H9 (cell line): Measurements from ENCODE around the gene THOC5. TPM values are rescaled to one million over a fixed set of nuclear protein-coding genes. Genes with fewer than 3 reads are reported as not detected.
"Not testable (repeated sequence)": the region's sequence is repeated elsewhere in the genome, so short reads cannot be mapped to it uniquely, and the experiment has no call there.

Experiments
- DNase-seq: peaks from one replicate; pipeline ENCODE4 v3.0.0-alpha.2; 2017
- H2AFZ ChIP-seq: one replicate; pipeline ENCODE4 v1.6.1; 2013; ENCODE audit warnings: mild to moderate bottlenecking, low read length, control low read depth, moderate library complexity
- H2AK5ac ChIP-seq: 2 replicates; pipeline ENCODE4 v1.6.1; 2013; ENCODE audit warnings: low read length, control low read depth, mixed read lengths; ENCODE audit not compliant: insufficient read length
- H2BK120ac ChIP-seq: one replicate; pipeline ENCODE4 v1.6.1; 2013; ENCODE audit warnings: low read depth, mild to moderate bottlenecking, low read length, control low read depth, inconsistent platforms; ENCODE audit not compliant: poor library complexity, severe bottlenecking
- H2BK12ac ChIP-seq: 2 replicates; pipeline ENCODE4 v1.6.1; 2013; ENCODE audit warnings: low read length, control low read depth, mixed read lengths, low read depth; ENCODE audit not compliant: insufficient read length
- H2BK15ac ChIP-seq: 2 replicates; pipeline ENCODE4 v1.6.1; 2013; ENCODE audit warnings: low read depth, low read length, control low read depth
- H2BK20ac ChIP-seq: one replicate; pipeline ENCODE4 v1.6.1; 2013; ENCODE audit warnings: low read depth, mild to moderate bottlenecking, low read length, control low read depth, inconsistent platforms; ENCODE audit not compliant: poor library complexity, severe bottlenecking
- H2BK5ac ChIP-seq: 2 replicates; pipeline ENCODE4 v1.6.1; 2013; ENCODE audit warnings: low read length, control low read depth, mixed read lengths; ENCODE audit not compliant: insufficient read length
- H3K14ac ChIP-seq: 2 replicates; pipeline ENCODE4 v1.6.1; 2013; ENCODE audit warnings: low read length, control low read depth; ENCODE audit not compliant: insufficient read depth
- H3K18ac ChIP-seq: 2 replicates; pipeline ENCODE4 v1.6.1; 2013; ENCODE audit warnings: low read depth, mild to moderate bottlenecking, mixed read lengths, low read length, control low read depth; ENCODE audit not compliant: insufficient read length
- H3K23ac ChIP-seq: 2 replicates; pipeline ENCODE4 v1.6.1; 2013; ENCODE audit warnings: low read length, control low read depth, mixed read lengths, low read depth; ENCODE audit not compliant: insufficient read length
- H3K23me2 ChIP-seq: 2 replicates; pipeline ENCODE4 v1.6.1; 2013; ENCODE audit warnings: low read depth, mild to moderate bottlenecking, mixed read lengths, low read length, control low read depth; ENCODE audit not compliant: insufficient read length, poor library complexity, severe bottlenecking
- H3K27ac ChIP-seq: 2 replicates; pipeline ENCODE4 v1.5.1; 2013; ENCODE audit warnings: low read length, control low read depth, mixed read lengths, low read depth; ENCODE audit not compliant: insufficient read length
- H3K27me3 ChIP-seq: 2 replicates; pipeline ENCODE4 v1.6.1; 2013; ENCODE audit warnings: low read length, control low read depth, inconsistent platforms; ENCODE audit not compliant: insufficient read depth
- H3K4ac ChIP-seq: 2 replicates; pipeline ENCODE4 v1.6.1; 2013; ENCODE audit warnings: low read depth, mild to moderate bottlenecking, control low read depth, inconsistent platforms, low read length, moderate library complexity
- H3K4me1 ChIP-seq: 2 replicates; pipeline ENCODE4 v1.6.1; 2013; ENCODE audit warnings: low read length, control low read depth, inconsistent platforms; ENCODE audit not compliant: insufficient read depth
- H3K4me2 ChIP-seq: 2 replicates; pipeline ENCODE4 v1.6.1; 2013; ENCODE audit warnings: low read length, control low read depth, mixed read lengths; ENCODE audit not compliant: insufficient read length, insufficient read depth
- H3K56ac ChIP-seq: 2 replicates; pipeline ENCODE4 v1.6.1; 2013; ENCODE audit warnings: low read depth, mild to moderate bottlenecking, mixed read lengths, low read length, control low read depth; ENCODE audit not compliant: insufficient read length
- H3K79me1 ChIP-seq: 2 replicates; pipeline ENCODE4 v1.6.1; 2013; ENCODE audit warnings: low read depth, mild to moderate bottlenecking, moderate library complexity, low read length, control low read depth, inconsistent platforms; ENCODE audit not compliant: insufficient read depth, poor library complexity, severe bottlenecking
- H3K79me2 ChIP-seq: 2 replicates; pipeline ENCODE4 v1.6.1; 2013; ENCODE audit warnings: low read length, control low read depth, inconsistent platforms; ENCODE audit not compliant: insufficient read depth
- H3K9ac ChIP-seq: 2 replicates; pipeline ENCODE4 v1.6.1; 2013; ENCODE audit warnings: low read length, control low read depth, mixed read lengths; ENCODE audit not compliant: insufficient read length; ENCODE audit errors: extremely low read depth
- H3K9me3 ChIP-seq: one replicate; pipeline ENCODE4 v1.6.1; 2013; ENCODE audit warnings: low read depth, low read length, inconsistent platforms; ENCODE audit not compliant: control insufficient read depth
- H3T11ph ChIP-seq: one replicate; pipeline ENCODE4 v1.6.1; 2013; ENCODE audit warnings: mild to moderate bottlenecking, low read length, control low read depth, inconsistent platforms
- H4K20me1 ChIP-seq: one replicate; pipeline ENCODE4 v1.6.1; 2013; ENCODE audit not compliant: control insufficient read depth, insufficient read length, insufficient read depth
- H4K5ac ChIP-seq: 2 replicates; pipeline ENCODE4 v1.6.1; 2013; ENCODE audit warnings: low read depth, mild to moderate bottlenecking, mixed read lengths, low read length, control low read depth; ENCODE audit not compliant: insufficient read length
- H4K8ac ChIP-seq: replicated peaks from 2 replicates; pipeline ENCODE4 v1.6.1; 2013; ENCODE audit warnings: low read length, control low read depth, mixed read lengths, low read depth; ENCODE audit not compliant: insufficient read length
- H4K91ac ChIP-seq: 2 replicates; pipeline ENCODE4 v1.6.1; 2013; ENCODE audit warnings: low read depth, mild to moderate bottlenecking, moderate library complexity, mixed read lengths, low read length, control low read depth; ENCODE audit not compliant: insufficient read length
- H3K27ac Mint-ChIP-seq, 3 experiments: 2 replicates in 2 of 3; 3 replicates in 1 of 3; pipeline ENCODE4 v1.8.0; 2020 to 2021; ENCODE audit warnings: mixed read lengths in 3 of 3, mild to moderate bottlenecking in 1 of 3, moderate library complexity in 1 of 3
- H3K27me3 Mint-ChIP-seq: 2 replicates; pipeline ENCODE4 v1.8.0; 2021; ENCODE audit warnings: low read depth, mild to moderate bottlenecking, moderate library complexity, mixed read lengths
- H3K36me3 Mint-ChIP-seq, 3 experiments: 2 replicates in 2 of 3; 3 replicates in 1 of 3; pipeline ENCODE4 v1.8.0; 2020 to 2021; ENCODE audit warnings: low read depth in 3 of 3, mixed read lengths in 3 of 3; ENCODE audit not compliant: insufficient read depth in 1 of 3
- H3K4me1 Mint-ChIP-seq, 2 experiments: 2 replicates each; pipeline ENCODE4 v1.8.0; 2020; ENCODE audit warnings: mixed read lengths in 2 of 2
- H3K4me3 Mint-ChIP-seq, 2 experiments: 2 replicates in 1 of 2; 3 replicates in 1 of 2; pipeline ENCODE4 v1.8.0; 2020 to 2021; ENCODE audit warnings: mild to moderate bottlenecking in 2 of 2, mixed read lengths in 2 of 2, moderate library complexity in 1 of 2
- H3K9me3 Mint-ChIP-seq, 2 experiments: 2 replicates in 1 of 2; 3 replicates in 1 of 2; pipeline ENCODE4 v1.8.0; 2020; ENCODE audit warnings: mild to moderate bottlenecking in 2 of 2, mixed read lengths in 2 of 2, moderate library complexity in 1 of 2
- WGBS: extraction: QIAGEN DNeasy Blood & Tissue Kit; methylation state at CpG from one replicate; pipeline ENCODE4 v1.1.7; 2013; ENCODE audit warnings: missing lambda C conversion rate, low lambda C conversion rate, mixed read lengths; ENCODE audit not compliant: insufficient read length; ENCODE audit errors: extremely low coverage; 5-methylcytosine and 5-hydroxymethylcytosine counted together
- total RNA-seq: library from RNA; stranded (reverse); gene quantifications from 2 replicates; pipeline ENCODE4 v1.2.1, GENCODE V29; 2021
- TF ChIP-seq, protein P1 (sequence below): fragments of 200-600 bp; sonication (generic); conservative IDR thresholded peaks from 3 replicates; pipeline ENCODE4 v1.8.0; 2021; ENCODE audit warnings: antibody characterized with exemption, mild to moderate bottlenecking

Gene THOC5
- total RNA-seq, 1 experiment from 2014 or later = 71.8 TPM

GRCh38 chr22:29491012-29491411, 62.5 kb downstream of the THOC5 start:
- TF ChIP-seq, protein P1, sequence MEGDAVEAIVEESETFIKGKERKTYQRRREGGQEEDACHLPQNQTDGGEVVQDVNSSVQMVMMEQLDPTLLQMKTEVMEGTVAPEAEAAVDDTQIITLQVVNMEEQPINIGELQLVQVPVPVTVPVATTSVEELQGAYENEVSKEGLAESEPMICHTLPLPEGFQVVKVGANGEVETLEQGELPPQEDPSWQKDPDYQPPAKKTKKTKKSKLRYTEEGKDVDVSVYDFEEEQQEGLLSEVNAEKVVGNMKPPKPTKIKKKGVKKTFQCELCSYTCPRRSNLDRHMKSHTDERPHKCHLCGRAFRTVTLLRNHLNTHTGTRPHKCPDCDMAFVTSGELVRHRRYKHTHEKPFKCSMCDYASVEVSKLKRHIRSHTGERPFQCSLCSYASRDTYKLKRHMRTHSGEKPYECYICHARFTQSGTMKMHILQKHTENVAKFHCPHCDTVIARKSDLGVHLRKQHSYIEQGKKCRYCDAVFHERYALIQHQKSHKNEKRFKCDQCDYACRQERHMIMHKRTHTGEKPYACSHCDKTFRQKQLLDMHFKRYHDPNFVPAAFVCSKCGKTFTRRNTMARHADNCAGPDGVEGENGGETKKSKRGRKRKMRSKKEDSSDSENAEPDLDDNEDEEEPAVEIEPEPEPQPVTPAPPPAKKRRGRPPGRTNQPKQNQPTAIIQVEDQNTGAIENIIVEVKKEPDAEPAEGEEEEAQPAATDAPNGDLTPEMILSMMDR = no peak
- H3K4me1 ChIP-seq = no peaks in the 10 kb centered on the region
- H2BK120ac ChIP-seq = no peak overlapping the region
- H3K56ac ChIP-seq = no peak overlapping the region
- no peak overlapping the region for H3K9ac ChIP-seq
- no peak overlapping the region for H2AK5ac ChIP-seq
- no peaks in the 10 kb centered on the region for H3K79me2 ChIP-seq
- H3K9me3 ChIP-seq = no peaks in the 10 kb centered on the region
- no CpG with 5 or more reads among the region's 6 CpGs for WGBS
- no peaks in the 10 kb centered on the region for H3K79me1 ChIP-seq
- H4K8ac ChIP-seq = no peak overlapping the region
- no peak overlapping the region for H4K5ac ChIP-seq
- H3K27ac ChIP-seq = no peak overlapping the region
- no peak overlapping the region for H3T11ph ChIP-seq
- peaks cover 7% of the 10 kb centered on the region for H3K27me3 Mint-ChIP-seq
- no peak overlapping the region for H3K27ac Mint-ChIP-seq
- H3K4me2 ChIP-seq = no peak overlapping the region
- peaks cover 8 to 12% of the 10 kb centered on the region in 2 experiments; a peak in 3 of 5 replicates for H3K9me3 Mint-ChIP-seq
- H3K4me1 Mint-ChIP-seq = no peaks in the 10 kb centered on the region
- no peaks in the 10 kb centered on the region for H3K27me3 ChIP-seq
- H2BK20ac ChIP-seq = no peak overlapping the region
- H2AFZ ChIP-seq = no peak overlapping the region
- H3K23me2 ChIP-seq = no peaks in the 10 kb centered on the region
- no peaks in the 10 kb centered on the region for H4K20me1 ChIP-seq
- no peak overlapping the region for H2BK12ac ChIP-seq
- no peak overlapping the region for H3K18ac ChIP-seq
- no peak overlapping the region for H3K4ac ChIP-seq
- no peak overlapping the region for H2BK15ac ChIP-seq
- no peak overlapping the region for H3K4me3 Mint-ChIP-seq
- peaks cover 16 to 30% (median 28%) of the 10 kb centered on the region in 3 experiments for H3K36me3 Mint-ChIP-seq
- no peak overlapping the region for H3K23ac ChIP-seq
- no peak overlapping the region for H3K14ac ChIP-seq
- no peak for DNase-seq
- no peak overlapping the region for H2BK5ac ChIP-seq
- no peak overlapping the region for H4K91ac ChIP-seq

GRCh38 chr22:29489127-29489780, 64.3 kb downstream of the THOC5 start:
- H3K27ac ChIP-seq, H3K79me2 ChIP-seq, H2AFZ ChIP-seq, H2AK5ac ChIP-seq, H3K23ac ChIP-seq, H4K91ac ChIP-seq, H2BK5ac ChIP-seq, H2BK120ac ChIP-seq, H3K9me3 ChIP-seq, H3K4me3 Mint-ChIP-seq, H3K4ac ChIP-seq, H4K5ac ChIP-seq, H3K4me2 ChIP-seq, H3K27me3 Mint-ChIP-seq, H3K14ac ChIP-seq, H3K4me1 Mint-ChIP-seq, H3K56ac ChIP-seq, H4K8ac ChIP-seq, H3K9me3 Mint-ChIP-seq, H4K20me1 ChIP-seq, H3K4me1 ChIP-seq, H3K79me1 ChIP-seq, H2BK12ac ChIP-seq, H2BK15ac ChIP-seq, H3K27me3 ChIP-seq, DNase-seq, H3K27ac Mint-ChIP-seq, H3T11ph ChIP-seq, H3K18ac ChIP-seq, H2BK20ac ChIP-seq, H3K23me2 ChIP-seq, H3K9ac ChIP-seq: not testable (repeated sequence)
- peaks cover 15 to 28% (median 17%) of the 10 kb centered on the region in 3 experiments for H3K36me3 Mint-ChIP-seq
- WGBS = no CpG with 5 or more reads among the region's 8 CpGs
